A673 (cell line): ENCODE results near the gene CHP2.

ENCODE experiments used
- CTCF ChIP-seq: fragments of 300-800, 200-600 bp; sonication (generic); conservative IDR thresholded peaks from 2 replicates; pipeline ENCODE4 v1.5.1; 2017; ENCODE audit warnings: low read depth, mild to moderate bottlenecking, antibody characterized with exemption, low read length, moderate library complexity, mixed read lengths
- EZH2 ChIP-seq: fragments of 200-600 bp; sonication (generic); IDR thresholded peaks from 2 replicates; pipeline ENCODE4 v1.6.1; 2017; ENCODE audit warnings: borderline replicate concordance, low read depth, mild to moderate bottlenecking, mixed read lengths, antibody characterized with exemption, low read length; ENCODE audit not compliant: poor library complexity, severe bottlenecking

- TF ChIP-seq CTCF (peak; percentile 14), EZH2 (no peak)
These were observed 26.7 kb upstream of the CHP2 start for GRCh38 chr16:23728112-23728477.
